HCT116 (cell line): Measurements from ENCODE around the gene PKNOX2. TPM values are rescaled to one million over a fixed set of nuclear protein-coding genes. Genes with fewer than 3 reads are reported as not detected.
A peak's percentile ranks its signal among the peaks of the same experiment; 100 is the strongest.

Source experiments
- ATAC-seq: fragments of 200-7000 bp; cut with Tn5 transposase; 2 replicates; pipeline ENCODE4 v1.9.1; 2020; ENCODE audit warnings: mild to moderate bottlenecking, moderate library complexity
- BruUV-seq: library from RNA; stranded (reverse); fragments of 400-500 nt; replicated peaks from 2 replicates; lab custom pipeline; 2021; lab: Mats Ljungman, UMichigan
- CTCF ChIA-PET: fragments of 300-600 bp; sonication (Branson Sonifier 250); formaldehyde crosslinking; loops from one replicate; lab custom pipeline; 2021; ENCODE audit warnings: antibody characterized with exemption; lab: Charles Lee
- POLR2A ChIA-PET: fragments of 300-600, 350-600 bp; sonication (Branson Sonifier 250); formaldehyde crosslinking; loops from one replicate; lab custom pipeline; 2021; ENCODE audit warnings: antibody characterized with exemption; lab: Charles Lee
- RAD21 ChIA-PET, 2 experiments: fragments of 300-600 bp; sonication (Branson Sonifier 250); formaldehyde crosslinking; loops; one replicate each; lab custom pipeline; 2023; ENCODE audit warnings: low total read pairs in 2 of 2; ENCODE audit not compliant: uncharacterized antibody in 2 of 2, unreplicated experiment in 2 of 2, low non-redundant PET in 1 of 2; lab: Charles Lee
- DNase-seq: peaks from one replicate; pipeline ENCODE4 v3.0.0-alpha.2; 2010; ENCODE audit warnings: low read depth, low spot score
- H2AFZ ChIP-seq: fragments of 200-600 bp; shearing (Covaris generic), sonication (generic); 2 replicates; pipeline ENCODE4 v1.6.1; 2017; ENCODE audit warnings: low read depth, mixed run types, mixed read lengths, antibody characterized with exemption, low read length; ENCODE audit not compliant: poor library complexity, severe bottlenecking
- H3K27ac ChIP-seq: 2 replicates; pipeline ENCODE4 v1.5.1; 2012; ENCODE audit warnings: low read depth, low read length
- H3K27me3 ChIP-seq: fragments of 200-600 bp; sonication (generic); 2 replicates; pipeline ENCODE4 v1.6.1; 2016; ENCODE audit warnings: mixed run types, low read length, mixed read lengths; ENCODE audit not compliant: insufficient read depth
- H3K36me3 ChIP-seq, 2 experiments: fragments of 200-500 bp in 1 of 2; fragments of 200-600 bp in 1 of 2; sonication (Bioruptor generic) in 1 of 2; sonication (generic) in 1 of 2; 2 replicates each; pipeline versions ENCODE4 v1.5.1 to v1.6.1; 2014 to 2016; ENCODE audit warnings: low read length in 2 of 2, inconsistent platforms in 1 of 2, mixed read lengths in 1 of 2, mixed run types in 1 of 2; ENCODE audit not compliant: insufficient read depth in 2 of 2, control insufficient read depth in 1 of 2
- H3K4me1 ChIP-seq, 2 experiments: fragments of 200-600 bp in 1 of 2; sonication (generic) in 1 of 2; 2 replicates each; pipeline versions ENCODE4 v1.5.1 to v1.6.1; 2012 to 2017; ENCODE audit warnings: low read length in 2 of 2, inconsistent platforms in 1 of 2, mild to moderate bottlenecking in 1 of 2, mixed read lengths in 1 of 2, mixed run types in 1 of 2, moderate library complexity in 1 of 2; ENCODE audit not compliant: insufficient read depth in 2 of 2, control insufficient read depth in 1 of 2
- H3K4me2 ChIP-seq: fragments of 200-600 bp; sonication (generic); 2 replicates; pipeline ENCODE4 v1.6.1; 2017; ENCODE audit warnings: mixed run types, low read length, mixed read lengths
- H3K4me3 ChIP-seq, 2 experiments: fragments of 200-600 bp in 1 of 2; sonication (generic) in 1 of 2; replicated peaks in 1 of 2; 2 replicates each; pipeline ENCODE4 v1.5.1; 2011 to 2016; ENCODE audit warnings: low read length in 2 of 2, control low read depth in 1 of 2, low read depth in 1 of 2, mild to moderate bottlenecking in 1 of 2, mixed read lengths in 1 of 2, mixed run types in 1 of 2
- H3K79me2 ChIP-seq: fragments of 200-600 bp; sonication (generic); 2 replicates; pipeline ENCODE4 v1.6.1; 2017; ENCODE audit warnings: mild to moderate bottlenecking, mixed run types, low read length, moderate library complexity, mixed read lengths; ENCODE audit not compliant: insufficient read depth
- H3K9ac ChIP-seq: fragments of 200-600 bp; sonication (generic); 2 replicates; pipeline ENCODE4 v1.6.1; 2016; ENCODE audit warnings: low read length, mixed read lengths
- H3K9me2 ChIP-seq: fragments of 200-600 bp; sonication (generic), shearing (Covaris generic); 2 replicates; pipeline ENCODE4 v1.6.1; 2017; ENCODE audit warnings: mixed run types, mild to moderate bottlenecking, moderate library complexity; ENCODE audit not compliant: insufficient read depth
- H3K9me3 ChIP-seq, 2 experiments: fragments of 200-500 bp in 1 of 2; fragments of 200-600 bp in 1 of 2; sonication (Bioruptor generic) in 1 of 2; sonication (generic) in 1 of 2; 2 replicates each; pipeline ENCODE4 v1.6.1; 2014 to 2017; ENCODE audit warnings: low read length in 2 of 2, mixed read lengths in 2 of 2, inconsistent platforms in 1 of 2, low read depth in 1 of 2, mild to moderate bottlenecking in 1 of 2, mixed run types in 1 of 2, moderate library complexity in 1 of 2; ENCODE audit not compliant: control insufficient read depth in 1 of 2, insufficient read depth in 1 of 2
- H4K20me1 ChIP-seq: fragments of 200-600 bp; sonication (generic), shearing (Covaris generic); 2 replicates; pipeline ENCODE4 v1.6.1; 2017; ENCODE audit warnings: mixed run types, mild to moderate bottlenecking, moderate library complexity; ENCODE audit not compliant: insufficient read depth
- CEBPB ChIP-seq: IDR thresholded peaks from 2 replicates; pipeline ENCODE4 v1.6.1; 2012; ENCODE audit warnings: low read depth
- EGR1 ChIP-seq: IDR thresholded peaks from 2 replicates; pipeline ENCODE4 v1.6.1; 2012; ENCODE audit warnings: low read depth
- EZH2phosphoT487 ChIP-seq: fragments of 200-600 bp; IDR thresholded peaks from 2 replicates; pipeline ENCODE4 v1.6.1; 2018; ENCODE audit warnings: antibody characterized with exemption, borderline replicate concordance
- FOSL1 ChIP-seq: IDR thresholded peaks from 2 replicates; pipeline ENCODE4 v1.6.1; 2012; ENCODE audit warnings: low read depth
- JUND ChIP-seq: IDR thresholded peaks from 2 replicates; pipeline ENCODE4 v1.6.1; 2012
- POLR2A ChIP-seq: IDR thresholded peaks from 2 replicates; pipeline ENCODE4 v1.7.0; 2011; ENCODE audit warnings: borderline replicate concordance; ENCODE audit not compliant: insufficient read depth, insufficient read length; ENCODE audit errors: extremely low read depth
- POLR2AphosphoS5 ChIP-seq: IDR thresholded peaks from 2 replicates; pipeline ENCODE4 v1.6.1; 2011; ENCODE audit warnings: mild to moderate bottlenecking, low read depth, low read length, moderate library complexity
- RAD21 ChIP-seq: IDR thresholded peaks from 2 replicates; pipeline ENCODE4 v1.6.1; 2012; ENCODE audit warnings: low read depth, mild to moderate bottlenecking
- SP1 ChIP-seq: IDR thresholded peaks from 2 replicates; pipeline ENCODE4 v1.6.1; 2012; ENCODE audit warnings: low read depth
- TCF7L2 ChIP-seq: IDR thresholded peaks from 2 replicates; pipeline ENCODE4 v1.7.0; 2011; ENCODE audit warnings: borderline replicate concordance, inconsistent platforms; ENCODE audit not compliant: insufficient read depth, insufficient read length; ENCODE audit errors: extremely low read depth
- ZFX ChIP-seq: fragments of 450-650 bp; IDR thresholded peaks from 2 replicates; pipeline ENCODE4 v1.6.1; 2017
- ZNF274 ChIP-seq: fragments of 200-500 bp; sonication (Bioruptor generic); IDR thresholded peaks from 2 replicates; pipeline ENCODE4 v1.6.1; 2014; ENCODE audit warnings: mild to moderate bottlenecking, low read depth, low read length, inconsistent platforms
- intact Hi-C: fragments of 100-400 bp; cut with micrococcal nuclease; formaldehyde crosslinking; loops from 2 replicates; pipeline ENCODE4 v1.10.0; 2022
- total RNA-seq: library from RNA; stranded (reverse); gene quantifications from one replicate; pipeline ENCODE4 v1.2.1, GENCODE V29; 2021; ENCODE audit not compliant: unreplicated experiment
- TF ChIP-seq, protein P1 (sequence below): IDR thresholded peaks from 2 replicates; pipeline ENCODE4 v1.6.1; 2011; ENCODE audit warnings: mild to moderate bottlenecking, low read length, moderate library complexity; ENCODE audit not compliant: insufficient replicate concordance; ENCODE audit errors: extremely low read depth
- TF ChIP-seq, protein P2 (sequence below): IDR thresholded peaks from 2 replicates; pipeline ENCODE4 v1.6.1; 2012; ENCODE audit warnings: low read depth

The PKNOX2 gene
- total RNA-seq, 1 experiment from 2014 or later, result 0.20 TPM

DNA sequence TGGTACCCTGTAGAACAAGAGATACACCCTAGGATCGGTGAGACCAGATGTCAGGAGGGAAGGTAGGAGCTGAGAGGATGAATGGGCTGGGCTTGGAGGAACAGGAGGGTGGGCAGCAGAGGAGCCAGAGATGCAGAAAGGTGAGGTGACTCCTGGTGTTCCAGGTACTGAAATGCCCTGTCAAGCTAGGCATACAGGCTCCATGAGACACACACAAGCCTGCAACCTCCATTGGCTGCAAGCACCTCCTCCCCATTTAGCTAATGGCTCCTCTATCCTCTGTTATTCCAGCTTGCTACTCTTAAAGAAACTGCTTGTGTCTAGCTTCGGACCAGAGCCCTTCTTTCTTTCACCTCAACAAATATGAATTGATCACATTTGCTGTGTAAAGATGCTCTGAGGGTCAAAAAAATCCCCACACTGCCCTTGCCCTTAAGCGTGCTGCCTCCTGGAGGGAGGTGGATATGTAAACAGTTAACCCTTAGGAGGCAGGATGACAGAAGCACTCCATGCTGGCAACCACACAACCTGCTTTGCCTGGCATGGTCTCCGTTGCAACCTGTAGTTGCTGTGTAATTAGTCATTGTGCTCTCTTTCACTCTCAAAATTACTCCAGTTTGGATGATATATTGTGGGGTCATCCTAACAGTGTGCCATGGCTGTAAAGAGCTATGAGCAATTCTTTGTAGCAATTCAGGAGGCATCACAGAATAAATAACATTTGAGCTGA is 156.0 kb downstream of the PKNOX2 start:
- no peak overlapping the region for H3K4me2 ChIP-seq
- no TSS peak for BruUV-seq
- H3K4me1 ChIP-seq, result no peaks in the 10 kb centered on the region
- H3K9me2 ChIP-seq, result no peaks in the 10 kb centered on the region
- no peak overlapping the region for H3K9ac ChIP-seq
- intact Hi-C loops, result no loop called here
- TF ChIP-seq POLR2A (no peak), JUND (no peak), RAD21 (0 out of 2 replicates have a peak, but pooled peaks have one; percentile 13)
- TF ChIP-seq, protein P1, sequence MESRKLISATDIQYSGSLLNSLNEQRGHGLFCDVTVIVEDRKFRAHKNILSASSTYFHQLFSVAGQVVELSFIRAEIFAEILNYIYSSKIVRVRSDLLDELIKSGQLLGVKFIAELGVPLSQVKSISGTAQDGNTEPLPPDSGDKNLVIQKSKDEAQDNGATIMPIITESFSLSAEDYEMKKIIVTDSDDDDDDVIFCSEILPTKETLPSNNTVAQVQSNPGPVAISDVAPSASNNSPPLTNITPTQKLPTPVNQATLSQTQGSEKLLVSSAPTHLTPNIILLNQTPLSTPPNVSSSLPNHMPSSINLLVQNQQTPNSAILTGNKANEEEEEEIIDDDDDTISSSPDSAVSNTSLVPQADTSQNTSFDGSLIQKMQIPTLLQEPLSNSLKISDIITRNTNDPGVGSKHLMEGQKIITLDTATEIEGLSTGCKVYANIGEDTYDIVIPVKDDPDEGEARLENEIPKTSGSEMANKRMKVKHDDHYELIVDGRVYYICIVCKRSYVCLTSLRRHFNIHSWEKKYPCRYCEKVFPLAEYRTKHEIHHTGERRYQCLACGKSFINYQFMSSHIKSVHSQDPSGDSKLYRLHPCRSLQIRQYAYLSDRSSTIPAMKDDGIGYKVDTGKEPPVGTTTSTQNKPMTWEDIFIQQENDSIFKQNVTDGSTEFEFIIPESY, result no peak
- DNase-seq (no peak), ATAC-seq (no peak)
- no peaks in the 10 kb centered on the region for H3K79me2 ChIP-seq
- peaks cover 29% of the 10 kb centered on the region for H3K27me3 ChIP-seq
- POLR2A ChIA-PET, result no interaction called here
- no peaks in the 10 kb centered on the region for H4K20me1 ChIP-seq
- no peaks in the 10 kb centered on the region for H3K36me3 ChIP-seq
- no peak overlapping the region for H3K4me3 ChIP-seq
- CTCF ChIA-PET, result interaction anchor here (1.5 kb wide), 1 partner anchor 25 kb away, joined by 5 read pairs; no protein-coding TSS in a partner anchor
- RAD21 ChIA-PET, result no interaction called here
- no peak overlapping the region for H2AFZ ChIP-seq
- no peaks in the 10 kb centered on the region for H3K9me3 ChIP-seq
- no peak overlapping the region for H3K27ac ChIP-seq

DNA sequence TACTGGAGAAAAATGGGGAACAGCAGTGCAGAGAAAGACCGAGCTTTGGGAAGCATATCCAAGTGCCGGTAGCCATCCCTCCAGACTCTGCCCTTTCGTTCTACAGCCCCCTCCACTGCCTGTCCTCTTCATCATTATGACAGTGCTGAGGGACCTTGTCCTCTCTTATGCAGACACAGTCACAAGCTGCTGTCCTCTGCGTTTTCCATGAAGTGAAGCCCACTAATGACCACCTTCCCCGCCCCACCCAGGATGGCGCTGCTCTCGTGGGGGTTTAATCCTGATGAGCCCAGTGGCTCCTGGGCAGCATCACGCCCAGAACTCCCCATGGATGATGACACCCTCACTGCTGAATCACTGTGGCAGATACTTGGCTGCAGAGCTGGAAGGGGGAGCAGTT is 157.7 kb downstream of the PKNOX2 start:
- BruUV-seq, result no TSS peak
- TF ChIP-seq RAD21, result no peak
- no peak for TF ChIP-seq TCF7L2
- TF ChIP-seq SP1, result no peak
- TF ChIP-seq EGR1, result no peak
- TF ChIP-seq EZH2phosphoT487, result no peak
- TF ChIP-seq POLR2AphosphoS5, result no peak
- no peak for TF ChIP-seq JUND
- no peak for TF ChIP-seq CEBPB
- TF ChIP-seq ZFX, result no peak
- TF ChIP-seq ZNF274, result no peak
- TF ChIP-seq, protein P2, sequence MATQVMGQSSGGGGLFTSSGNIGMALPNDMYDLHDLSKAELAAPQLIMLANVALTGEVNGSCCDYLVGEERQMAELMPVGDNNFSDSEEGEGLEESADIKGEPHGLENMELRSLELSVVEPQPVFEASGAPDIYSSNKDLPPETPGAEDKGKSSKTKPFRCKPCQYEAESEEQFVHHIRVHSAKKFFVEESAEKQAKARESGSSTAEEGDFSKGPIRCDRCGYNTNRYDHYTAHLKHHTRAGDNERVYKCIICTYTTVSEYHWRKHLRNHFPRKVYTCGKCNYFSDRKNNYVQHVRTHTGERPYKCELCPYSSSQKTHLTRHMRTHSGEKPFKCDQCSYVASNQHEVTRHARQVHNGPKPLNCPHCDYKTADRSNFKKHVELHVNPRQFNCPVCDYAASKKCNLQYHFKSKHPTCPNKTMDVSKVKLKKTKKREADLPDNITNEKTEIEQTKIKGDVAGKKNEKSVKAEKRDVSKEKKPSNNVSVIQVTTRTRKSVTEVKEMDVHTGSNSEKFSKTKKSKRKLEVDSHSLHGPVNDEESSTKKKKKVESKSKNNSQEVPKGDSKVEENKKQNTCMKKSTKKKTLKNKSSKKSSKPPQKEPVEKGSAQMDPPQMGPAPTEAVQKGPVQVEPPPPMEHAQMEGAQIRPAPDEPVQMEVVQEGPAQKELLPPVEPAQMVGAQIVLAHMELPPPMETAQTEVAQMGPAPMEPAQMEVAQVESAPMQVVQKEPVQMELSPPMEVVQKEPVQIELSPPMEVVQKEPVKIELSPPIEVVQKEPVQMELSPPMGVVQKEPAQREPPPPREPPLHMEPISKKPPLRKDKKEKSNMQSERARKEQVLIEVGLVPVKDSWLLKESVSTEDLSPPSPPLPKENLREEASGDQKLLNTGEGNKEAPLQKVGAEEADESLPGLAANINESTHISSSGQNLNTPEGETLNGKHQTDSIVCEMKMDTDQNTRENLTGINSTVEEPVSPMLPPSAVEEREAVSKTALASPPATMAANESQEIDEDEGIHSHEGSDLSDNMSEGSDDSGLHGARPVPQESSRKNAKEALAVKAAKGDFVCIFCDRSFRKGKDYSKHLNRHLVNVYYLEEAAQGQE, result no peak
- TF ChIP-seq FOSL1, result no peak

More for the DNA sequence above, 157.7 kb downstream of the PKNOX2 start:
- Histone ChIP-seq H3K27ac (no peak overlapping the region), H4K20me1 (no peaks in the 10 kb centered on the region), H2AFZ (no peak overlapping the region), H3K36me3 (no peaks in the 10 kb centered on the region), H3K4me3 (no peak overlapping the region), H3K79me2 (no peaks in the 10 kb centered on the region), H3K9me3 (no peaks in the 10 kb centered on the region), H3K9me2 (no peaks in the 10 kb centered on the region), H3K9ac (no peak overlapping the region), H3K4me1 (no peaks in the 10 kb centered on the region), H3K4me2 (no peak overlapping the region), H3K27me3 (peaks cover 34% of the 10 kb centered on the region)
- no peak for ATAC-seq
- ChIA-PET RAD21 (no interaction called here), CTCF (no interaction called here), POLR2A (no interaction called here)
- intact Hi-C loops, result no loop called here
- DNase-seq, result no peak
